HepG2 (cell line): ENCODE results near the gene CCL19.

Source experiments
- ARNTL ChIP-seq: sonication (generic); formaldehyde crosslinking; IDR thresholded peaks from 2 replicates; pipeline ENCODE4 v1.4.0; 2020; ENCODE audit warnings: mild to moderate bottlenecking, missing genetic modification reagents
- EP300 ChIP-seq, 3 experiments: sonication (generic) in 1 of 3; formaldehyde crosslinking in 1 of 3; IDR thresholded peaks; 2 replicates each; pipeline versions ENCODE4 v1.5.1 to v1.6.1; 2011 to 2020; ENCODE audit warnings: low read depth in 2 of 3, low read length in 2 of 3, borderline replicate concordance in 1 of 3, improper control_type of control experiment in 1 of 3, mild to moderate bottlenecking in 1 of 3, missing genetic modification reagents in 1 of 3, moderate library complexity in 1 of 3
- FOXM1 ChIP-seq: sonication (generic); formaldehyde crosslinking; IDR thresholded peaks from 2 replicates; pipeline ENCODE4 v1.5.0; 2020; ENCODE audit warnings: missing genetic modification reagents
- HOXA7 ChIP-seq: sonication (generic); formaldehyde crosslinking; IDR thresholded peaks from 2 replicates; pipeline ENCODE4 v1.8.1; 2022; ENCODE audit warnings: mild to moderate bottlenecking, missing genetic modification reagents, moderate library complexity
- POLR2AphosphoS2 ChIP-seq: IDR thresholded peaks from 2 replicates; pipeline ENCODE4 v1.6.1; 2011; ENCODE audit warnings: low read depth, low read length, improper control_type of control experiment
- RAD21 ChIP-seq: fragments of 450-650 bp; formaldehyde crosslinking; IDR thresholded peaks from 2 replicates; pipeline ENCODE4 v1.5.0; 2020; ENCODE audit warnings: mild to moderate bottlenecking
- TAF15 ChIP-seq: fragments of 200-400 bp; formaldehyde crosslinking; IDR thresholded peaks from one replicate; pipeline ENCODE4 v1.6.1; 2018; ENCODE audit warnings: mild to moderate bottlenecking, low read depth, low read length; ENCODE audit not compliant: poor library complexity, severe bottlenecking
- TOE1 ChIP-seq: sonication (generic); formaldehyde crosslinking; IDR thresholded peaks from 2 replicates; pipeline ENCODE4 v1.4.0; 2020; ENCODE audit warnings: mild to moderate bottlenecking, missing genetic modification reagents
- ZMYM2 ChIP-seq: sonication (generic); formaldehyde crosslinking; IDR thresholded peaks from 2 replicates; pipeline ENCODE4 v1.8.0; 2022; ENCODE audit warnings: mild to moderate bottlenecking, missing genetic modification reagents
- ZNF644 ChIP-seq: IDR thresholded peaks from 2 replicates; pipeline ENCODE4 v1.6.1; 2016; ENCODE audit warnings: low read depth
- TF ChIP-seq, protein P1 (sequence below): sonication (generic); formaldehyde crosslinking; IDR thresholded peaks from 2 replicates; pipeline ENCODE4 v1.4.0; 2020; ENCODE audit warnings: missing genetic modification reagents, borderline replicate concordance
- TF ChIP-seq, protein P2 (sequence below): IDR thresholded peaks from 2 replicates; pipeline ENCODE4 v1.6.1; 2012; ENCODE audit warnings: low read depth, low read length, improper control_type of control experiment
- TF ChIP-seq, protein P3 (sequence below): sonication (generic); formaldehyde crosslinking; IDR thresholded peaks from 2 replicates; pipeline ENCODE4 v1.8.0; 2022; ENCODE audit warnings: mild to moderate bottlenecking, missing genetic modification reagents, moderate library complexity
- TF ChIP-seq, protein P4 (sequence below): sonication (generic); formaldehyde crosslinking; IDR thresholded peaks from 2 replicates; pipeline ENCODE4 v1.4.0; 2020; ENCODE audit warnings: missing genetic modification reagents

DNA sequence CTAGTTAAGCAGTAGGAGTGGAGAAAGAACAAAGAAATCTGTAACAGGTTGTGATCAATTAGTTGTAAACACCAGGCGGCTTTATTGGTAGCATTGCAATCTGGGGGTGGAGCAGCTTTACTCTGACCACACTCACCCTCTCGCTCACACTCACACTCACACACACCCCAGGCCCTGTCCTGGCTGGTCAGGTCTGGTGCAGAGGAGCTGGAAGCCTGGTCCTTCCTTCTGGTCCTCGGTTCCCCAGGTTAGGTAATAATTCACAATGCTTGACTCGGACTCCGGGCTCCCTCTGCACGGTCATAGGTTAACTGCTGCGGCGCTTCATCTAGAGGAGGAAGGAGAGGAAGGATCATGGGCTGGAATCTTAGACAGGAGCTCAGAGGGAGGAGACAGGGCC lies 1.6 kb downstream of the CCL19 start:
- TF ChIP-seq ARNTL (CRISPR knock-in tag) (no peak), ZNF644 (no peak), EP300 (IDR thresholded peaks at IDR 0.05; ENCODE audit: low read depth in 2 of 2, low read length in 2 of 2) (no peak), EP300 (CRISPR knock-in tag; IDR thresholded peaks at IDR 0.05; ENCODE audit: borderline replicate concordance) (no peak), FOXM1 (CRISPR knock-in tag) (no peak), HOXA7 (no peak), ZMYM2 (no peak), TAF15 (no peak), POLR2AphosphoS2 (no peak), RAD21 (CRISPR knock-in tag) (no peak), TOE1 (no peak)
- TF ChIP-seq, protein P1, sequence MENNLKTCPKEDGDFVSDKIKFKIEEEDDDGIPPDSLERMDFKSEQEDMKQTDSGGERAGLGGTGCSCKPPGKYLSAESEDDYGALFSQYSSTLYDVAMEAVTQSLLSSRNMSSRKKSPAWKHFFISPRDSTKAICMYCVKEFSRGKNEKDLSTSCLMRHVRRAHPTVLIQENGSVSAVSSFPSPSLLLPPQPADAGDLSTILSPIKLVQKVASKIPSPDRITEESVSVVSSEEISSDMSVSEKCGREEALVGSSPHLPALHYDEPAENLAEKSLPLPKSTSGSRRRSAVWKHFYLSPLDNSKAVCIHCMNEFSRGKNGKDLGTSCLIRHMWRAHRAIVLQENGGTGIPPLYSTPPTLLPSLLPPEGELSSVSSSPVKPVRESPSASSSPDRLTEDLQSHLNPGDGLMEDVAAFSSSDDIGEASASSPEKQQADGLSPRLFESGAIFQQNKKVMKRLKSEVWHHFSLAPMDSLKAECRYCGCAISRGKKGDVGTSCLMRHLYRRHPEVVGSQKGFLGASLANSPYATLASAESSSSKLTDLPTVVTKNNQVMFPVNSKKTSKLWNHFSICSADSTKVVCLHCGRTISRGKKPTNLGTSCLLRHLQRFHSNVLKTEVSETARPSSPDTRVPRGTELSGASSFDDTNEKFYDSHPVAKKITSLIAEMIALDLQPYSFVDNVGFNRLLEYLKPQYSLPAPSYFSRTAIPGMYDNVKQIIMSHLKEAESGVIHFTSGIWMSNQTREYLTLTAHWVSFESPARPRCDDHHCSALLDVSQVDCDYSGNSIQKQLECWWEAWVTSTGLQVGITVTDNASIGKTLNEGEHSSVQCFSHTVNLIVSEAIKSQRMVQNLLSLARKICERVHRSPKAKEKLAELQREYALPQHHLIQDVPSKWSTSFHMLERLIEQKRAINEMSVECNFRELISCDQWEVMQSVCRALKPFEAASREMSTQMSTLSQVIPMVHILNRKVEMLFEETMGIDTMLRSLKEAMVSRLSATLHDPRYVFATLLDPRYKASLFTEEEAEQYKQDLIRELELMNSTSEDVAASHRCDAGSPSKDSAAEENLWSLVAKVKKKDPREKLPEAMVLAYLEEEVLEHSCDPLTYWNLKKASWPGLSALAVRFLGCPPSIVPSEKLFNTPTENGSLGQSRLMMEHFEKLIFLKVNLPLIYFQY (CRISPR knock-in tag) = no peak
- TF ChIP-seq, protein P2, sequence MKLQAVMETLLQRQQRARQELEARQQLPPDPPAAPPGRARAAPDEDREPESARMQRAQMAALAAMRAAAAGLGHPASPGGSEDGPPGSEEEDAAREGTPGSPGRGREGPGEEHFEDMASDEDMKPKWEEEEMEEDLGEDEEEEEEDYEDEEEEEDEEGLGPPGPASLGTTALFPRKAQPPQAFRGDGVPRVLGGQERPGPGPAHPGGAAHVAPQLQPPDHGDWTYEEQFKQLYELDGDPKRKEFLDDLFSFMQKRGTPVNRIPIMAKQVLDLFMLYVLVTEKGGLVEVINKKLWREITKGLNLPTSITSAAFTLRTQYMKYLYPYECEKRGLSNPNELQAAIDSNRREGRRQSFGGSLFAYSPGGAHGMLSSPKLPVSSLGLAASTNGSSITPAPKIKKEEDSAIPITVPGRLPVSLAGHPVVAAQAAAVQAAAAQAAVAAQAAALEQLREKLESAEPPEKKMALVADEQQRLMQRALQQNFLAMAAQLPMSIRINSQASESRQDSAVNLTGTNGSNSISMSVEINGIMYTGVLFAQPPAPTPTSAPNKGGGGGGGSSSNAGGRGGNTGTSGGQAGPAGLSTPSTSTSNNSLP = no peak
- TF ChIP-seq, protein P3, sequence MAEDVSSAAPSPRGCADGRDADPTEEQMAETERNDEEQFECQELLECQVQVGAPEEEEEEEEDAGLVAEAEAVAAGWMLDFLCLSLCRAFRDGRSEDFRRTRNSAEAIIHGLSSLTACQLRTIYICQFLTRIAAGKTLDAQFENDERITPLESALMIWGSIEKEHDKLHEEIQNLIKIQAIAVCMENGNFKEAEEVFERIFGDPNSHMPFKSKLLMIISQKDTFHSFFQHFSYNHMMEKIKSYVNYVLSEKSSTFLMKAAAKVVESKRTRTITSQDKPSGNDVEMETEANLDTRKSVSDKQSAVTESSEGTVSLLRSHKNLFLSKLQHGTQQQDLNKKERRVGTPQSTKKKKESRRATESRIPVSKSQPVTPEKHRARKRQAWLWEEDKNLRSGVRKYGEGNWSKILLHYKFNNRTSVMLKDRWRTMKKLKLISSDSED (CRISPR knock-in tag) = no peak
- TF ChIP-seq, protein P4, sequence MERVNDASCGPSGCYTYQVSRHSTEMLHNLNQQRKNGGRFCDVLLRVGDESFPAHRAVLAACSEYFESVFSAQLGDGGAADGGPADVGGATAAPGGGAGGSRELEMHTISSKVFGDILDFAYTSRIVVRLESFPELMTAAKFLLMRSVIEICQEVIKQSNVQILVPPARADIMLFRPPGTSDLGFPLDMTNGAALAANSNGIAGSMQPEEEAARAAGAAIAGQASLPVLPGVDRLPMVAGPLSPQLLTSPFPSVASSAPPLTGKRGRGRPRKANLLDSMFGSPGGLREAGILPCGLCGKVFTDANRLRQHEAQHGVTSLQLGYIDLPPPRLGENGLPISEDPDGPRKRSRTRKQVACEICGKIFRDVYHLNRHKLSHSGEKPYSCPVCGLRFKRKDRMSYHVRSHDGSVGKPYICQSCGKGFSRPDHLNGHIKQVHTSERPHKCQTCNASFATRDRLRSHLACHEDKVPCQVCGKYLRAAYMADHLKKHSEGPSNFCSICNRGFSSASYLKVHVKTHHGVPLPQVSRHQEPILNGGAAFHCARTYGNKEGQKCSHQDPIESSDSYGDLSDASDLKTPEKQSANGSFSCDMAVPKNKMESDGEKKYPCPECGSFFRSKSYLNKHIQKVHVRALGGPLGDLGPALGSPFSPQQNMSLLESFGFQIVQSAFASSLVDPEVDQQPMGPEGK (CRISPR knock-in tag) = no peak
